Gastroesophageal sphincter (tissue), 4 donors: ENCODE measurements around the gene TRAF3. TPM values are rescaled to one million over a fixed set of nuclear protein-coding genes. Genes with fewer than 3 reads are reported as not detected.
"Not testable (repeated sequence)": the region's sequence is repeated elsewhere in the genome, so short reads cannot be mapped to it uniquely, and the experiment has no call there.

Experiments
- ATAC-seq: fragments of 150-250 bp; one replicate; pipeline ENCODE4 v1.9.1; 2016; ENCODE audit warnings: mild to moderate bottlenecking, moderate library complexity
- H3K27ac ChIP-seq, 4 donors: fragments of 200-600 bp; sonication (generic) in 3 of 4; 1 replicate in 3 of 4; 2 replicates in 1 of 4; pipeline ENCODE4 v1.5.1; 2016 to 2019
- H3K27me3 ChIP-seq: fragments of 200-600 bp; sonication (generic); one replicate; pipeline ENCODE4 v1.5.1; 2019
- H3K36me3 ChIP-seq, 2 donors: fragments of 200-600 bp; sonication (generic); one replicate each; pipeline ENCODE4 v1.5.1; 2019; ENCODE audit warnings: control low read depth in 1 of 2
- H3K4me1 ChIP-seq, 3 donors: fragments of 200-600 bp; sonication (generic); 1 replicate in 2 of 3; 2 replicates in 1 of 3; pipeline ENCODE4 v1.5.1; 2016 to 2019; ENCODE audit warnings: control low read depth in 2 of 3
- H3K4me3 ChIP-seq, 2 donors: fragments of 200-600 bp; sonication (generic); one replicate each; pipeline ENCODE4 v1.5.1; 2019; ENCODE audit warnings: mild to moderate bottlenecking in 1 of 2, moderate library complexity in 1 of 2
- H3K9me3 ChIP-seq, 3 donors: fragments of 200-600 bp; sonication (generic); one replicate each; pipeline ENCODE4 v1.5.1; 2017 to 2019; ENCODE audit warnings: control low read depth in 2 of 3
- CTCF ChIP-seq, 4 experiments: fragments of 200-600 bp in 2 of 4; fragments of 450-650 bp in 2 of 4; sonication (generic) in 1 of 4; IDR thresholded peaks; one replicate each; pipeline ENCODE4 v1.5.1; 2017 to 2019; ENCODE audit warnings: antibody characterized with exemption in 4 of 4, mild to moderate bottlenecking in 2 of 4, moderate library complexity in 2 of 4
- EP300 ChIP-seq: sonication (generic); formaldehyde crosslinking; IDR thresholded peaks from one replicate; pipeline ENCODE4 v1.6.1; 2017; ENCODE audit warnings: antibody characterized with exemption, mild to moderate bottlenecking
- POLR2A ChIP-seq, 2 donors: fragments of 450-650 bp; IDR thresholded peaks; one replicate each; pipeline ENCODE4 v1.6.1; 2017; ENCODE audit warnings: antibody characterized with exemption in 2 of 2, mild to moderate bottlenecking in 2 of 2, moderate library complexity in 1 of 2
- POLR2AphosphoS5 ChIP-seq: sonication (generic); formaldehyde crosslinking; IDR thresholded peaks from one replicate; pipeline ENCODE4 v1.6.1; 2017; ENCODE audit warnings: antibody characterized with exemption
- WGBS, 2 donors: methylation state at CpG; one replicate each; pipeline ENCODE4 v1.1.5; 2018; ENCODE audit warnings: low coverage in 1 of 2; 5-methylcytosine and 5-hydroxymethylcytosine counted together
- total RNA-seq, 4 donors: library from RNA; depleted of rRNA; stranded (reverse); fragments of >200 nt; gene quantifications; one replicate each; pipeline ENCODE4 v1.1.0, GENCODE V29; 2016

The TRAF3 gene
- total RNA-seq, 4 donors from 2014 or later: 10.9 to 29.0 (median 18.7) TPM

DNA sequence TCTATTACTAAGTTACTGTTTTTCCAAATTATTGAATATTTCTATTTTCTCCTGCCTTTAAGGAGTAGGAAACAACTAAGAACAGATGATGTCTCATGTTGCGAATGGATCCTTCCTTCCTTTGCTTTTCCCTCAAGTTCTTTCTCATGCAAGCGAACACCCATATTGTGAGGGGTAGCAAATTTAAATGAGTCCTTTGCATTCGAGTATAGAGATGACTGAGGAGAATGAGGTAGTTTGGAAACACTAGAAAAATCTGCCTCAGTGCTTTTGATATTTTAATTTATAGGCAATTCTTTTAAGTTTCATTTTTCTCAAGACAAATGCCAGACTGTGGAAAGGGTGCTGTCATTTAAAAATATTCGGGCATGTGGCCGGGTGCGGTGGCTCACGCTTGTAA lies 56.1 kb downstream of the TRAF3 start:
- TF ChIP-seq EP300 (no peak), POLR2A (IDR thresholded peaks at IDR 0.05) (no peak), CTCF (IDR thresholded peaks at IDR 0.05) (no peak), POLR2AphosphoS5 (no peak)
- Histone ChIP-seq H3K4me1 (peaks cover 0 to 14% (median 0%) of the 10 kb centered on the region in 3 donors), H3K27me3 (no peaks in the 10 kb centered on the region), H3K4me3 (no peak overlapping the region), H3K36me3 (peaks cover 0 to 8% of the 10 kb centered on the region in 2 donors), H3K9me3 (no peaks in the 10 kb centered on the region), H3K27ac (no peak overlapping the region)
- ATAC-seq: no peak
- 91 to 100% methylated on average over 3 to 7 of the region's 7 CpGs for WGBS, 2 donors

- WGBS, 2 donors: 88% methylated on average over 8 of the region's 9 CpGs; no CpG with 5 or more reads in 1 of the 2 donors
- peaks cover 0 to 10% (median 0%) of the 10 kb centered on the region in 3 donors for H3K4me1 ChIP-seq
- TF ChIP-seq POLR2A (IDR thresholded peaks at IDR 0.05) (no peak), POLR2AphosphoS5 (no peak), CTCF (IDR thresholded peaks at IDR 0.05) (no peak), EP300 (no peak)
Observed at GRCh38 chr14:102833991-102834390, 56.7 kb downstream of the TRAF3 start.

GRCh38 chr14:102835959-102836358 lies 58.7 kb downstream of the TRAF3 start:
- no peak overlapping the region for H3K4me3 ChIP-seq
- no peaks in the 10 kb centered on the region for H3K4me1 ChIP-seq
- peaks cover 0 to 8% of the 10 kb centered on the region in 2 donors for H3K36me3 ChIP-seq
- 92 to 100% methylated on average over 3 to 5 of the region's 5 CpGs for WGBS, 2 donors
- no peak overlapping the region for H3K27ac ChIP-seq
- H3K9me3 ChIP-seq: no peaks in the 10 kb centered on the region
- no peak for TF ChIP-seq EP300
- TF ChIP-seq CTCF (IDR thresholded peaks at IDR 0.05): no peak
- TF ChIP-seq POLR2AphosphoS5: no peak
- TF ChIP-seq POLR2A (IDR thresholded peaks at IDR 0.05): no peak
- no peaks in the 10 kb centered on the region for H3K27me3 ChIP-seq
- no peak for ATAC-seq

More at GRCh38 chr14:102833991-102834390, 56.7 kb downstream of the TRAF3 start:
- H3K9me3 ChIP-seq: no peaks in the 10 kb centered on the region
- no peak for ATAC-seq
- H3K36me3 ChIP-seq: peaks cover 0 to 8% of the 10 kb centered on the region in 2 donors
- H3K27ac ChIP-seq: no peak overlapping the region
- no peaks in the 10 kb centered on the region for H3K27me3 ChIP-seq
- no peak overlapping the region for H3K4me3 ChIP-seq

GRCh38 chr14:102837120-102837519 lies 59.9 kb downstream of the TRAF3 start:
- H3K36me3 ChIP-seq, H3K4me1 ChIP-seq, H3K27me3 ChIP-seq, ATAC-seq, H3K27ac ChIP-seq, H3K4me3 ChIP-seq, H3K9me3 ChIP-seq: not testable (repeated sequence)
- 83 to 98% methylated on average over 3 to 5 of the region's 5 CpGs for WGBS, 2 donors

GRCh38 chr14:102838501-102838900 lies 61.3 kb downstream of the TRAF3 start:
- no peak overlapping the region for H3K4me3 ChIP-seq
- no peaks in the 10 kb centered on the region for H3K4me1 ChIP-seq
- WGBS, 2 donors: 76 to 87% methylated on average over 4 of the region's 4 CpGs

More at GRCh38 chr14:102838501-102838900, 61.3 kb downstream of the TRAF3 start:
- no peaks in the 10 kb centered on the region for H3K9me3 ChIP-seq
- TF ChIP-seq POLR2AphosphoS5 (no peak), POLR2A (IDR thresholded peaks at IDR 0.05) (no peak), EP300 (no peak), CTCF (IDR thresholded peaks at IDR 0.05) (no peak)
- H3K36me3 ChIP-seq: peaks cover 0 to 4% of the 10 kb centered on the region in 2 donors
- H3K27me3 ChIP-seq: no peaks in the 10 kb centered on the region
- ATAC-seq: no peak
- H3K27ac ChIP-seq: no peak overlapping the region
